ENCODE data around the gene TEPSIN. TPM values are rescaled to one million over a fixed set of nuclear protein-coding genes. Genes with fewer than 3 reads are reported as not detected.

TEPSIN gene
- total and polyA plus RNA-seq, 2 of the 13 experiments (the other 11 are each of a cell fraction or from before 2014, with no cell fraction given) = 16.1 to 18.8 TPM

DNA sequence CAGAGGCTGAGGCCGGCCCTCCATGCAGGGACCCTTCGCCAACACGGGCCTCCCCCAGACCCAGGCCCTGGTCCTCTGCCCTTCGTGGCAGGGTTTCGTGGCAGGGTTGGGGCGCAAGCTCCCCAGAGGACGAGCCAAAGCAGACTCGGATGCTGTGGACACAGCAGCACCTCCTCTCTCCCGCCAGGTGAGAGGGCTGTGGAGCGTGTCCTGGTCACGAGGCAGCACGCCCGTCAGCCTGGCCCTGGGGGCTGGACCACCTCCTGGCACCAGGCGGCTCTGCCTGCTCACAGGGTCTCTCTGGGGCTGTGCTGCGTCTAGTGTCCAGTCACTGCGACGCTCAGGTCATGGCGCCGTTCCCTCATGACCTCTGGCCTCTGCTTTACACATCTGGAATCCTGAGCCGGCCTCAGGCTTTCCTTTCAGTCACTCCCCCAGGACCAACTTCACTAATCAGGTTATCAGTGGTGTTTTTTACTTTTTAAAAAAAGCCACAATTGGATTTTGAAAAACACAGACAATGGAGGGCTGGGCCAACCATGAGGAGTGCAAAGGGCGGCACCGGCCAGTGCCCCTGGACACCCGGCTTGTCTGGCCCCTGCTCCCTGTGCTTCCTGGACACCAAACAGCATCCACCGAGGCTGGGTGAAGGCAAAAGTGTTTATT, 5.6 kb upstream of the TEPSIN start (continued):
- TF ChIP-seq, protein P1, sequence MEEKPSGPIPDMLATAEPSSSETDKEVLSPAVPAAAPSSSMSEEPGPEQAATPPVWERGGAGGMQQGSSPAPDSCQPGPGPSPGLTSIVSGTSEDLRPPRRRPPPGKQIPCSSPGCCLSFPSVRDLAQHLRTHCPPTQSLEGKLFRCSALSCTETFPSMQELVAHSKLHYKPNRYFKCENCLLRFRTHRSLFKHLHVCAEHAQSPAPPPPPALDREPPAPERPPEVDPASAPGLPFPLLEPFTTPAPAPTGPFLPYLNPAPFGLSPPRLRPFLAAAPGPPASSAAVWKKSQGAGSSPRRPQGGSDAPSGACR (CRISPR knock-in tag; IDR thresholded peaks at IDR 0.05) = no peak
- TF ChIP-seq CREM (IDR thresholded peaks at IDR 0.05) (no peak), CREM (CRISPR knock-in tag; IDR thresholded peaks at IDR 0.05) (no peak), ATF7 (IDR thresholded peaks at IDR 0.05) (no peak), ATF7 (CRISPR knock-in tag; IDR thresholded peaks at IDR 0.05) (no peak), PTBP1 (IDR thresholded peaks at IDR 0.05; ENCODE audit: low read depth, low read length, poor library complexity, severe bottlenecking) (no peak), HOXA7 (CRISPR knock-in tag; IDR thresholded peaks at IDR 0.05) (no peak), WIZ (CRISPR knock-in tag; IDR thresholded peaks at IDR 0.05) (no peak), ZNF563 (CRISPR knock-in tag; IDR thresholded peaks at IDR 0.05) (0 out of 2 replicates have a peak, but pooled peaks have one; percentile 39), SP1 (IDR thresholded peaks at IDR 0.05) (no peak), SP1 (CRISPR knock-in tag; IDR thresholded peaks at IDR 0.05) (no peak), ZSCAN20 (CRISPR knock-in tag; IDR thresholded peaks at IDR 0.05; ENCODE audit: borderline replicate concordance) (no peak), JARID2 (CRISPR knock-in tag; IDR thresholded peaks at IDR 0.05; ENCODE audit: insufficient replicate concordance) (no peak), SAP130 (CRISPR knock-in tag; IDR thresholded peaks at IDR 0.05; ENCODE audit: low read depth) (0 out of 2 replicates have a peak, but pooled peaks have one; percentile 26), NRL (CRISPR knock-in tag; IDR thresholded peaks at IDR 0.05; ENCODE audit: borderline replicate concordance) (no peak; the same call in 1 of the 2 replicates), SP4 (CRISPR knock-in tag; IDR thresholded peaks at IDR 0.05) (peak; percentile 70), ZNF441 (CRISPR knock-in tag; IDR thresholded peaks at IDR 0.05; ENCODE audit: borderline replicate concordance) (no peak), NBN (conservative IDR thresholded peaks at IDR 0.05) (no peak), ARNT2 (CRISPR knock-in tag; IDR thresholded peaks at IDR 0.05; ENCODE audit: low read depth) (no peak), TOPORS (CRISPR knock-in tag; IDR thresholded peaks at IDR 0.05) (no peak; the same call in 1 of the 2 replicates), ZNF780A (CRISPR knock-in tag; IDR thresholded peaks at IDR 0.05) (no peak), ZNF703 (CRISPR knock-in tag; IDR thresholded peaks at IDR 0.05; ENCODE audit: borderline replicate concordance) (no peak), ETV5 (CRISPR knock-in tag; IDR thresholded peaks at IDR 0.05; ENCODE audit: borderline replicate concordance) (0 out of 2 replicates have a peak, but pooled peaks have one; percentile 7)
- TF ChIP-seq, protein P2, sequence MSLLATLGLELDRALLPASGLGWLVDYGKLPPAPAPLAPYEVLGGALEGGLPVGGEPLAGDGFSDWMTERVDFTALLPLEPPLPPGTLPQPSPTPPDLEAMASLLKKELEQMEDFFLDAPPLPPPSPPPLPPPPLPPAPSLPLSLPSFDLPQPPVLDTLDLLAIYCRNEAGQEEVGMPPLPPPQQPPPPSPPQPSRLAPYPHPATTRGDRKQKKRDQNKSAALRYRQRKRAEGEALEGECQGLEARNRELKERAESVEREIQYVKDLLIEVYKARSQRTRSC (CRISPR knock-in tag; IDR thresholded peaks at IDR 0.05; ENCODE audit: low read depth) = no peak
- TF ChIP-seq, protein P3, sequence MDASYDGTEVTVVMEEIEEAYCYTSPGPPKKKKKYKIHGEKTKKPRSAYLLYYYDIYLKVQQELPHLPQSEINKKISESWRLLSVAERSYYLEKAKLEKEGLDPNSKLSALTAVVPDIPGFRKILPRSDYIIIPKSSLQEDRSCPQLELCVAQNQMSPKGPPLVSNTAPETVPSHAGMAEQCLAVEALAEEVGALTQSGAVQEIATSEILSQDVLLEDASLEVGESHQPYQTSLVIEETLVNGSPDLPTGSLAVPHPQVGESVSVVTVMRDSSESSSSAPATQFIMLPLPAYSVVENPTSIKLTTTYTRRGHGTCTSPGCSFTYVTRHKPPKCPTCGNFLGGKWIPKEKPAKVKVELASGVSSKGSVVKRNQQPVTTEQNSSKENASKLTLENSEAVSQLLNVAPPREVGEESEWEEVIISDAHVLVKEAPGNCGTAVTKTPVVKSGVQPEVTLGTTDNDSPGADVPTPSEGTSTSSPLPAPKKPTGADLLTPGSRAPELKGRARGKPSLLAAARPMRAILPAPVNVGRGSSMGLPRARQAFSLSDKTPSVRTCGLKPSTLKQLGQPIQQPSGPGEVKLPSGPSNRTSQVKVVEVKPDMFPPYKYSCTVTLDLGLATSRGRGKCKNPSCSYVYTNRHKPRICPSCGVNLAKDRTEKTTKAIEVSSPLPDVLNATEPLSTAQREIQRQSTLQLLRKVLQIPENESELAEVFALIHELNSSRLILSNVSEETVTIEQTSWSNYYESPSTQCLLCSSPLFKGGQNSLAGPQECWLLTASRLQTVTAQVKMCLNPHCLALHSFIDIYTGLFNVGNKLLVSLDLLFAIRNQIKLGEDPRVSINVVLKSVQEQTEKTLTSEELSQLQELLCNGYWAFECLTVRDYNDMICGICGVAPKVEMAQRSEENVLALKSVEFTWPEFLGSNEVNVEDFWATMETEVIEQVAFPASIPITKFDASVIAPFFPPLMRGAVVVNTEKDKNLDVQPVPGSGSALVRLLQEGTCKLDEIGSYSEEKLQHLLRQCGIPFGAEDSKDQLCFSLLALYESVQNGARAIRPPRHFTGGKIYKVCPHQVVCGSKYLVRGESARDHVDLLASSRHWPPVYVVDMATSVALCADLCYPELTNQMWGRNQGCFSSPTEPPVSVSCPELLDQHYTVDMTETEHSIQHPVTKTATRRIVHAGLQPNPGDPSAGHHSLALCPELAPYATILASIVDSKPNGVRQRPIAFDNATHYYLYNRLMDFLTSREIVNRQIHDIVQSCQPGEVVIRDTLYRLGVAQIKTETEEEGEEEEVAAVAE (CRISPR knock-in tag; IDR thresholded peaks at IDR 0.05; ENCODE audit: borderline replicate concordance) = no peak
- TF ChIP-seq, protein P4, sequence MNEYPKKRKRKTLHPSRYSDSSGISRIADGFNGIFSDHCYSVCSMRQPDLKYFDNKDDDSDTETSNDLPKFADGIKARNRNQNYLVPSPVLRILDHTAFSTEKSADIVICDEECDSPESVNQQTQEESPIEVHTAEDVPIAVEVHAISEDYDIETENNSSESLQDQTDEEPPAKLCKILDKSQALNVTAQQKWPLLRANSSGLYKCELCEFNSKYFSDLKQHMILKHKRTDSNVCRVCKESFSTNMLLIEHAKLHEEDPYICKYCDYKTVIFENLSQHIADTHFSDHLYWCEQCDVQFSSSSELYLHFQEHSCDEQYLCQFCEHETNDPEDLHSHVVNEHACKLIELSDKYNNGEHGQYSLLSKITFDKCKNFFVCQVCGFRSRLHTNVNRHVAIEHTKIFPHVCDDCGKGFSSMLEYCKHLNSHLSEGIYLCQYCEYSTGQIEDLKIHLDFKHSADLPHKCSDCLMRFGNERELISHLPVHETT (CRISPR knock-in tag; conservative IDR thresholded peaks at IDR 0.05) = no peak
